GM12878 (cell line): ENCODE measurements around the gene SKAP1. TPM values are rescaled to one million over a fixed set of nuclear protein-coding genes. Genes with fewer than 3 reads are reported as not detected.
A peak's percentile ranks its signal among the peaks of the same experiment; 100 is the strongest.

ENCODE experiments used
- ATF3 ChIP-seq: IDR thresholded peaks from 2 replicates; pipeline ENCODE4 v1.6.1; 2011; ENCODE audit warnings: low read depth, mild to moderate bottlenecking, low read length, moderate library complexity, borderline replicate concordance; ENCODE audit errors: extremely low read depth
- BMI1 ChIP-seq: fragments of 450-650 bp; IDR thresholded peaks from 2 replicates; pipeline ENCODE4 v1.6.1; 2016; ENCODE audit warnings: mild to moderate bottlenecking, moderate library complexity, borderline replicate concordance
- CUX1 ChIP-seq: IDR thresholded peaks from 2 replicates; pipeline ENCODE4 v1.6.1; 2012; ENCODE audit warnings: improper control_type of control experiment, low read depth, low read length; ENCODE audit not compliant: insufficient replicate concordance
- E2F8 ChIP-seq: fragments of 450-650 bp; IDR thresholded peaks from 2 replicates; pipeline ENCODE4 v1.6.1; 2018; ENCODE audit warnings: mild to moderate bottlenecking, low read depth, moderate library complexity; ENCODE audit not compliant: partially characterized antibody
- FOS ChIP-seq: IDR thresholded peaks from 3 replicates; pipeline ENCODE4 v1.6.1; 2011; ENCODE audit warnings: borderline replicate concordance; ENCODE audit not compliant: insufficient read length; ENCODE audit errors: extremely low read depth
- FOXK2 ChIP-seq: fragments of 450-650 bp; IDR thresholded peaks from 2 replicates; pipeline ENCODE4 v1.6.1; 2017; ENCODE audit warnings: mild to moderate bottlenecking, moderate library complexity
- IKZF2 ChIP-seq, 2 experiments: fragments of 450-650 bp; IDR thresholded peaks; 2 replicates each; pipeline ENCODE4 v1.6.1; 2017; ENCODE audit warnings: mild to moderate bottlenecking in 2 of 2, moderate library complexity in 2 of 2
- MLLT1 ChIP-seq: fragments of 450-650 bp; IDR thresholded peaks from 2 replicates; pipeline ENCODE4 v1.6.1; 2016; ENCODE audit warnings: mild to moderate bottlenecking
- NBN ChIP-seq: fragments of 450-650 bp; IDR thresholded peaks from 2 replicates; pipeline ENCODE4 v1.6.1; 2016
- POLR2AphosphoS5 ChIP-seq: IDR thresholded peaks from 2 replicates; pipeline ENCODE4 v1.6.1; 2011; ENCODE audit warnings: mild to moderate bottlenecking, low read length, inconsistent platforms
- RFX5 ChIP-seq: IDR thresholded peaks from 2 replicates; pipeline ENCODE4 v1.6.1; 2011; ENCODE audit warnings: low read depth, low read length, improper control_type of control experiment
- ZBED1 ChIP-seq: IDR thresholded peaks from 2 replicates; pipeline ENCODE4 v1.6.1; 2016; ENCODE audit warnings: borderline replicate concordance
- ZNF592 ChIP-seq: fragments of 450-650 bp; IDR thresholded peaks from 2 replicates; pipeline ENCODE4 v1.6.1; 2017; ENCODE audit warnings: mild to moderate bottlenecking, moderate library complexity
- polyA plus RNA-seq, 11 experiments: library from polyadenylated mRNA; depleted of rRNA in 4 of 11; unstranded in 6 of 11; stranded (reverse) in 5 of 11; fragments of >200 nt; fragmentation: Nextera tagmentation in 4 of 11; fragmentation: Illumina TruSeq in 1 of 11; extraction: Ambion mirVana in 4 of 11; extraction: Trizol in 1 of 11; gene quantifications; 1 replicate in 1 of 11; 2 replicates in 10 of 11; pipeline versions ENCODE4 v1.2.1 to v1.2.3, GENCODE V29; 2011 to 2016; ENCODE audit warnings: inconsistent platforms in 2 of 11, missing spikeins in 2 of 11, low read depth in 1 of 11
- total RNA-seq, 4 experiments: library from RNA; depleted of rRNA in 3 of 4; stranded (reverse); fragments of >200 nt in 3 of 4; fragmentation: Illumina TruSeq in 1 of 4; extraction: Trizol in 1 of 4; gene quantifications; 2 replicates each; pipeline versions ENCODE4 v1.2.1 to v1.2.3, GENCODE V29; 2013 to 2021

Gene SKAP1
- total and polyA plus RNA-seq, 10 of the 15 experiments (the other 5 are each of a cell fraction or from before 2014, with no cell fraction given), result 17.1 to 97.6 (median 35.9) TPM

GRCh38 chr17:48439875-48440505 lies 10.0 kb upstream of the SKAP1 start (continued):
- peak; percentile 93 for TF ChIP-seq BMI1
- no peak for TF ChIP-seq E2F8
- TF ChIP-seq ATF3, result no peak
- peak; percentile 21; the same call in 1 of the 2 replicates for TF ChIP-seq NBN
- no peak for TF ChIP-seq IKZF2 (IDR thresholded peaks at IDR 0.05)
- TF ChIP-seq FOXK2, result no peak
- TF ChIP-seq POLR2AphosphoS5, result no peak; the same call in 1 of the 2 replicates
- TF ChIP-seq FOS, result no peak
- TF ChIP-seq MLLT1, result peak; percentile 65; the same call in 1 of the 2 replicates
- TF ChIP-seq ZNF592, result peak; percentile 7; the same call in 1 of the 2 replicates
- no peak for TF ChIP-seq RFX5
- TF ChIP-seq CUX1, result no peak
- no peak for TF ChIP-seq ZBED1
